Panc1 (cell line): ENCODE measurements around the gene EVI2A. TPM values are rescaled to one million over a fixed set of nuclear protein-coding genes. Genes with fewer than 3 reads are reported as not detected.

ENCODE experiments used
- ATAC-seq: fragments of 200-7000 bp; cut with Tn5 transposase; 2 replicates; pipeline ENCODE4 v1.9.1; 2020; ENCODE audit warnings: mild to moderate bottlenecking, moderate library complexity
- BruUV-seq: library from RNA; stranded (reverse); fragments of 400-500 nt; replicated peaks from 2 replicates; lab custom pipeline; 2021; lab: Mats Ljungman, UMichigan
- CTCF ChIA-PET: fragments of 300-600 bp; sonication (Branson Sonifier 250); formaldehyde crosslinking; loops from one replicate; lab custom pipeline; 2022; ENCODE audit warnings: antibody characterized with exemption; lab: Charles Lee
- POLR2A ChIA-PET: fragments of 300-600 bp; sonication (Branson Sonifier 250); formaldehyde crosslinking; loops from one replicate; lab custom pipeline; 2022; ENCODE audit warnings: antibody characterized with exemption; lab: Charles Lee
- DNase-seq: peaks from one replicate; pipeline ENCODE4 v3.0.0-alpha.2; 2010; ENCODE audit warnings: low read depth, low spot score
- H3K27ac ChIP-seq: 2 replicates; pipeline ENCODE4 v1.5.1; 2011; ENCODE audit warnings: mild to moderate bottlenecking, low read length, inconsistent platforms
- H3K27me3 ChIP-seq: fragments of 200-500 bp; sonication (Bioruptor generic); 2 replicates; pipeline ENCODE4 v1.6.0; 2014; ENCODE audit warnings: low read length, inconsistent platforms; ENCODE audit not compliant: control insufficient read depth, insufficient read depth
- H3K36me3 ChIP-seq: fragments of 200-500 bp; sonication (Bioruptor generic); 2 replicates; pipeline ENCODE4 v1.5.1; 2014; ENCODE audit warnings: inconsistent platforms, mild to moderate bottlenecking, low read length, moderate library complexity; ENCODE audit not compliant: control insufficient read depth, insufficient read depth
- H3K4me1 ChIP-seq: 2 replicates; pipeline ENCODE4 v1.5.1; 2011; ENCODE audit warnings: inconsistent platforms, mild to moderate bottlenecking, low read length, moderate library complexity; ENCODE audit not compliant: control insufficient read depth, insufficient read depth
- H3K4me3 ChIP-seq, 2 experiments: 2 replicates each; pipeline ENCODE4 v1.5.1; 2011 to 2012; ENCODE audit warnings: low read depth in 2 of 2, low read length in 2 of 2, mild to moderate bottlenecking in 2 of 2, inconsistent platforms in 1 of 2, moderate library complexity in 1 of 2
- H3K9me3 ChIP-seq: fragments of 200-500 bp; sonication (Bioruptor generic); 2 replicates; pipeline ENCODE4 v1.5.1; 2014; ENCODE audit warnings: low read depth, mild to moderate bottlenecking, inconsistent platforms, low read length, moderate library complexity; ENCODE audit not compliant: control insufficient read depth, insufficient read depth
- POLR2AphosphoS5 ChIP-seq: IDR thresholded peaks from 2 replicates; pipeline ENCODE4 v1.6.1; 2012; ENCODE audit warnings: mild to moderate bottlenecking, low read depth, low read length, moderate library complexity
- REST ChIP-seq, 2 experiments: IDR thresholded peaks; 2 replicates each; pipeline ENCODE4 v1.6.1; 2011 to 2012; ENCODE audit warnings: low read depth in 2 of 2, control low read depth in 1 of 2, low read length in 1 of 2, mild to moderate bottlenecking in 1 of 2, moderate library complexity in 1 of 2; ENCODE audit not compliant: insufficient read depth in 1 of 2
- SIN3A ChIP-seq: IDR thresholded peaks from 2 replicates; pipeline ENCODE4 v1.6.1; 2012; ENCODE audit warnings: low read depth, mild to moderate bottlenecking, low read length, moderate library complexity, borderline replicate concordance; ENCODE audit not compliant: insufficient read depth
- TCF7L2 ChIP-seq: IDR thresholded peaks from 2 replicates; pipeline ENCODE4 v1.6.1; 2011; ENCODE audit warnings: mild to moderate bottlenecking, low read depth, low read length, inconsistent platforms
- in situ Hi-C: cut with HindIII; loops from 2 replicates; pipeline ENCODE4 v1.10.0; 2016; ENCODE audit warnings: low sequenced_read_pairs, low pct_unique_long_range_greater_than_20kb
- intact Hi-C: fragments of 100-400 bp; cut with micrococcal nuclease; formaldehyde crosslinking; loops from one replicate; pipeline ENCODE4 v1.10.0; 2022; ENCODE audit not compliant: unreplicated experiment
- total RNA-seq: library from RNA; stranded (reverse); gene quantifications from one replicate; pipeline ENCODE4 v1.2.1, GENCODE V29; 2021; ENCODE audit not compliant: unreplicated experiment
- TF ChIP-seq, protein P1 (sequence below): fragments of 450-650 bp; IDR thresholded peaks from 2 replicates; pipeline ENCODE4 v1.5.1; 2017; ENCODE audit warnings: mild to moderate bottlenecking

The EVI2A gene
- total RNA-seq, 1 experiment from 2014 or later, result not detected

- H3K27me3 ChIP-seq, result no peaks in the 10 kb centered on the region
- TF ChIP-seq SIN3A (no peak), TCF7L2 (no peak), POLR2AphosphoS5 (no peak), REST (IDR thresholded peaks at IDR 0.05; ENCODE audit: insufficient read depth in 1 of 2, low read depth in 2 of 2, low read length in 1 of 2) (no peak)
- TF ChIP-seq, protein P1, sequence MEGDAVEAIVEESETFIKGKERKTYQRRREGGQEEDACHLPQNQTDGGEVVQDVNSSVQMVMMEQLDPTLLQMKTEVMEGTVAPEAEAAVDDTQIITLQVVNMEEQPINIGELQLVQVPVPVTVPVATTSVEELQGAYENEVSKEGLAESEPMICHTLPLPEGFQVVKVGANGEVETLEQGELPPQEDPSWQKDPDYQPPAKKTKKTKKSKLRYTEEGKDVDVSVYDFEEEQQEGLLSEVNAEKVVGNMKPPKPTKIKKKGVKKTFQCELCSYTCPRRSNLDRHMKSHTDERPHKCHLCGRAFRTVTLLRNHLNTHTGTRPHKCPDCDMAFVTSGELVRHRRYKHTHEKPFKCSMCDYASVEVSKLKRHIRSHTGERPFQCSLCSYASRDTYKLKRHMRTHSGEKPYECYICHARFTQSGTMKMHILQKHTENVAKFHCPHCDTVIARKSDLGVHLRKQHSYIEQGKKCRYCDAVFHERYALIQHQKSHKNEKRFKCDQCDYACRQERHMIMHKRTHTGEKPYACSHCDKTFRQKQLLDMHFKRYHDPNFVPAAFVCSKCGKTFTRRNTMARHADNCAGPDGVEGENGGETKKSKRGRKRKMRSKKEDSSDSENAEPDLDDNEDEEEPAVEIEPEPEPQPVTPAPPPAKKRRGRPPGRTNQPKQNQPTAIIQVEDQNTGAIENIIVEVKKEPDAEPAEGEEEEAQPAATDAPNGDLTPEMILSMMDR, result no peak
- intact Hi-C loops, result no loop called here
- peaks cover 15% of the 10 kb centered on the region; the same call in 1 of the 2 replicates for H3K36me3 ChIP-seq
- ChIA-PET POLR2A (no interaction called here), CTCF (interaction anchor here (0.6 kb wide), 2 partner anchors 331 to 337 kb away, joined by 4 to 5 read pairs; no protein-coding TSS in a partner anchor)
- no TSS peak for BruUV-seq
- H3K9me3 ChIP-seq, result no peaks in the 10 kb centered on the region
- ATAC-seq (no peak), DNase-seq (no peak)
- in situ Hi-C loops, result no loop called here
- H3K4me3 ChIP-seq, result no peak overlapping the region
- no peaks in the 10 kb centered on the region for H3K4me1 ChIP-seq
- H3K27ac ChIP-seq, result no peak overlapping the region
These were observed 18.7 kb upstream of the EVI2A start for GRCh38 chr17:31339906-31340661.

- intact Hi-C loops (no loop called here), in situ Hi-C loops (no loop called here)
- Histone ChIP-seq H3K9me3 (no peaks in the 10 kb centered on the region), H3K4me1 (no peaks in the 10 kb centered on the region), H3K4me3 (no peak overlapping the region), H3K27ac (no peak overlapping the region), H3K36me3 (peaks cover 11% of the 10 kb centered on the region), H3K27me3 (no peaks in the 10 kb centered on the region)
- ChIA-PET CTCF (no interaction called here), POLR2A (interaction anchor here (0.6 kb wide), 1 partner anchor 34 kb away, joined by 3 read pairs; no protein-coding TSS in a partner anchor)
- BruUV-seq, result no TSS peak
- TF ChIP-seq, protein P1, result no peak
- TF ChIP-seq REST (IDR thresholded peaks at IDR 0.05; ENCODE audit: insufficient read depth in 1 of 2, low read depth in 2 of 2, low read length in 1 of 2), result no peak
- no peak for TF ChIP-seq TCF7L2
- TF ChIP-seq POLR2AphosphoS5, result no peak
- TF ChIP-seq SIN3A, result no peak
- DNase-seq (no peak), ATAC-seq (no peak)
These were observed 7.8 kb upstream of the EVI2A start for GRCh38 chr17:31329221-31329620.
